Measurements from ENCODE around the gene TNIP1. TPM values are rescaled to one million over a fixed set of nuclear protein-coding genes. Genes with fewer than 3 reads are reported as not detected.

Gene TNIP1
- total RNA-seq, 2 donors from 2014 or later = 51.3 to 52.2 TPM

- 67 to 92% methylated on average over 1 to 4 of the region's 4 CpGs for WGBS, 2 experiments (ENCODE audit: insufficient coverage in 1 of 2, insufficient read length in 1 of 2)
- peaks cover 44% of the 10 kb centered on the region for H3K36me3 Mint-ChIP-seq (ENCODE audit: low read depth)
Observed at GRCh38 chr5:151100681-151101080, 19.8 kb upstream of the TNIP1 start.

GRCh38 chr5:151098768-151099121 is 17.9 kb upstream of the TNIP1 start:
- Histone ChIP-seq H3K36me3 (ENCODE audit: control insufficient read depth, insufficient read depth, low read length) (peaks cover 48% of the 10 kb centered on the region), H3K27me3 (ENCODE audit: control insufficient read depth, insufficient read depth, low read length, poor library complexity, severe bottlenecking) (no peaks in the 10 kb centered on the region), H3K27ac (ENCODE audit: low read depth, low read length) (no peak overlapping the region), H3K4me3 (ENCODE audit: low read length) (no peak overlapping the region), H3K4me1 (ENCODE audit: control insufficient read depth, insufficient read depth, low read length) (peaks cover 5% of the 10 kb centered on the region), H3K9me3 (ENCODE audit: control insufficient read depth, low read length) (no peaks in the 10 kb centered on the region), H3K9ac (ENCODE audit: extremely low read depth, low read length, poor library complexity, severe bottlenecking) (no peak overlapping the region)
- Mint-ChIP-seq H3K27me3 (ENCODE audit: insufficient read depth) (no peaks in the 10 kb centered on the region), H3K36me3 (ENCODE audit: low read depth) (peaks cover 33% of the 10 kb centered on the region), H3K4me3 (no peak overlapping the region), H3K27ac (no peak overlapping the region), H3K4me1 (peaks cover 26% of the 10 kb centered on the region), H3K9me3 (no peaks in the 10 kb centered on the region)
- DNase-seq = no peak
- WGBS, 2 experiments (ENCODE audit: insufficient coverage in 1 of 2, insufficient read length in 1 of 2) = 91 to 95% methylated on average over 3 to 4 of the region's 4 CpGs
- no peak for TF ChIP-seq CTCF (conservative IDR thresholded peaks at IDR 0.05)

More at GRCh38 chr5:151100681-151101080, 19.8 kb upstream of the TNIP1 start:
- no peaks in the 10 kb centered on the region for H3K9me3 ChIP-seq (ENCODE audit: control insufficient read depth, low read length)
- no peak overlapping the region for H3K27ac ChIP-seq (ENCODE audit: low read depth, low read length)
- no peak for TF ChIP-seq CTCF (conservative IDR thresholded peaks at IDR 0.05)
- H3K4me3 ChIP-seq (ENCODE audit: low read length) = no peak overlapping the region
- peaks cover 17% of the 10 kb centered on the region for H3K4me1 Mint-ChIP-seq
- no peak overlapping the region for H3K9ac ChIP-seq (ENCODE audit: extremely low read depth, low read length, poor library complexity, severe bottlenecking)
- no peak overlapping the region for H3K4me3 Mint-ChIP-seq
- peaks cover 3% of the 10 kb centered on the region for H3K4me1 ChIP-seq (ENCODE audit: control insufficient read depth, insufficient read depth, low read length)
- H3K9me3 Mint-ChIP-seq = no peaks in the 10 kb centered on the region
- peaks cover 67% of the 10 kb centered on the region for H3K36me3 ChIP-seq (ENCODE audit: control insufficient read depth, insufficient read depth, low read length)
- DNase-seq = no peak
- no peaks in the 10 kb centered on the region for H3K27me3 Mint-ChIP-seq (ENCODE audit: insufficient read depth)
- H3K27me3 ChIP-seq (ENCODE audit: control insufficient read depth, insufficient read depth, low read length, poor library complexity, severe bottlenecking) = no peaks in the 10 kb centered on the region
- H3K27ac Mint-ChIP-seq = no peak overlapping the region

- WGBS, 2 experiments (ENCODE audit: insufficient coverage in 1 of 2, insufficient read length in 1 of 2) = 91 to 97% methylated on average over 7 to 16 of the region's 16 CpGs
- Mint-ChIP-seq H3K36me3 (ENCODE audit: low read depth) (peaks cover 28% of the 10 kb centered on the region), H3K27ac (no peak overlapping the region)
Observed at GRCh38 chr5:151097820-151098767, 17.3 kb upstream of the TNIP1 start.

More at GRCh38 chr5:151097820-151098767, 17.3 kb upstream of the TNIP1 start:
- Mint-ChIP-seq H3K27me3 (ENCODE audit: insufficient read depth) (no peaks in the 10 kb centered on the region), H3K4me1 (peaks cover 31% of the 10 kb centered on the region), H3K4me3 (no peak overlapping the region), H3K9me3 (no peaks in the 10 kb centered on the region)
- H3K36me3 ChIP-seq (ENCODE audit: control insufficient read depth, insufficient read depth, low read length) = peaks cover 41% of the 10 kb centered on the region
- no peak for TF ChIP-seq CTCF (conservative IDR thresholded peaks at IDR 0.05)
- H3K27me3 ChIP-seq (ENCODE audit: control insufficient read depth, insufficient read depth, low read length, poor library complexity, severe bottlenecking) = no peaks in the 10 kb centered on the region
- no peak overlapping the region for H3K9ac ChIP-seq (ENCODE audit: extremely low read depth, low read length, poor library complexity, severe bottlenecking)
- DNase-seq = no peak
- H3K4me3 ChIP-seq (ENCODE audit: low read length) = no peak overlapping the region
- no peaks in the 10 kb centered on the region for H3K9me3 ChIP-seq (ENCODE audit: control insufficient read depth, low read length)
- H3K4me1 ChIP-seq (ENCODE audit: control insufficient read depth, insufficient read depth, low read length) = peaks cover 8% of the 10 kb centered on the region
- H3K27ac ChIP-seq (ENCODE audit: low read depth, low read length) = no peak overlapping the region

Measured in endodermal cell (in vitro differentiated cells).